H9 (cell line): ENCODE data around the gene KRTAP1-5. TPM values are rescaled to one million over a fixed set of nuclear protein-coding genes. Genes with fewer than 3 reads are reported as not detected.

Source experiments
- DNase-seq: peaks from one replicate; pipeline ENCODE4 v3.0.0-alpha.2; 2017
- H2AFZ ChIP-seq: one replicate; pipeline ENCODE4 v1.6.1; 2013; ENCODE audit warnings: mild to moderate bottlenecking, low read length, control low read depth, moderate library complexity
- H2AK5ac ChIP-seq: 2 replicates; pipeline ENCODE4 v1.6.1; 2013; ENCODE audit warnings: low read length, control low read depth, mixed read lengths; ENCODE audit not compliant: insufficient read length
- H2BK120ac ChIP-seq: one replicate; pipeline ENCODE4 v1.6.1; 2013; ENCODE audit warnings: low read depth, mild to moderate bottlenecking, low read length, control low read depth, inconsistent platforms; ENCODE audit not compliant: poor library complexity, severe bottlenecking
- H2BK12ac ChIP-seq: 2 replicates; pipeline ENCODE4 v1.6.1; 2013; ENCODE audit warnings: low read length, control low read depth, mixed read lengths, low read depth; ENCODE audit not compliant: insufficient read length
- H2BK15ac ChIP-seq: 2 replicates; pipeline ENCODE4 v1.6.1; 2013; ENCODE audit warnings: low read depth, low read length, control low read depth
- H2BK20ac ChIP-seq: one replicate; pipeline ENCODE4 v1.6.1; 2013; ENCODE audit warnings: low read depth, mild to moderate bottlenecking, low read length, control low read depth, inconsistent platforms; ENCODE audit not compliant: poor library complexity, severe bottlenecking
- H2BK5ac ChIP-seq: 2 replicates; pipeline ENCODE4 v1.6.1; 2013; ENCODE audit warnings: low read length, control low read depth, mixed read lengths; ENCODE audit not compliant: insufficient read length
- H3K14ac ChIP-seq: 2 replicates; pipeline ENCODE4 v1.6.1; 2013; ENCODE audit warnings: low read length, control low read depth; ENCODE audit not compliant: insufficient read depth
- H3K18ac ChIP-seq: 2 replicates; pipeline ENCODE4 v1.6.1; 2013; ENCODE audit warnings: low read depth, mild to moderate bottlenecking, mixed read lengths, low read length, control low read depth; ENCODE audit not compliant: insufficient read length
- H3K23ac ChIP-seq: 2 replicates; pipeline ENCODE4 v1.6.1; 2013; ENCODE audit warnings: low read length, control low read depth, mixed read lengths, low read depth; ENCODE audit not compliant: insufficient read length
- H3K23me2 ChIP-seq: 2 replicates; pipeline ENCODE4 v1.6.1; 2013; ENCODE audit warnings: low read depth, mild to moderate bottlenecking, mixed read lengths, low read length, control low read depth; ENCODE audit not compliant: insufficient read length, poor library complexity, severe bottlenecking
- H3K27ac ChIP-seq: 2 replicates; pipeline ENCODE4 v1.5.1; 2013; ENCODE audit warnings: low read length, control low read depth, mixed read lengths, low read depth; ENCODE audit not compliant: insufficient read length
- H3K27me3 ChIP-seq: 2 replicates; pipeline ENCODE4 v1.6.1; 2013; ENCODE audit warnings: low read length, control low read depth, inconsistent platforms; ENCODE audit not compliant: insufficient read depth
- H3K4ac ChIP-seq: 2 replicates; pipeline ENCODE4 v1.6.1; 2013; ENCODE audit warnings: low read depth, mild to moderate bottlenecking, control low read depth, inconsistent platforms, low read length, moderate library complexity
- H3K4me1 ChIP-seq: 2 replicates; pipeline ENCODE4 v1.6.1; 2013; ENCODE audit warnings: low read length, control low read depth, inconsistent platforms; ENCODE audit not compliant: insufficient read depth
- H3K4me2 ChIP-seq: 2 replicates; pipeline ENCODE4 v1.6.1; 2013; ENCODE audit warnings: low read length, control low read depth, mixed read lengths; ENCODE audit not compliant: insufficient read length, insufficient read depth
- H3K56ac ChIP-seq: 2 replicates; pipeline ENCODE4 v1.6.1; 2013; ENCODE audit warnings: low read depth, mild to moderate bottlenecking, mixed read lengths, low read length, control low read depth; ENCODE audit not compliant: insufficient read length
- H3K79me1 ChIP-seq: 2 replicates; pipeline ENCODE4 v1.6.1; 2013; ENCODE audit warnings: low read depth, mild to moderate bottlenecking, moderate library complexity, low read length, control low read depth, inconsistent platforms; ENCODE audit not compliant: insufficient read depth, poor library complexity, severe bottlenecking
- H3K79me2 ChIP-seq: 2 replicates; pipeline ENCODE4 v1.6.1; 2013; ENCODE audit warnings: low read length, control low read depth, inconsistent platforms; ENCODE audit not compliant: insufficient read depth
- H3K9ac ChIP-seq: 2 replicates; pipeline ENCODE4 v1.6.1; 2013; ENCODE audit warnings: low read length, control low read depth, mixed read lengths; ENCODE audit not compliant: insufficient read length; ENCODE audit errors: extremely low read depth
- H3K9me3 ChIP-seq: one replicate; pipeline ENCODE4 v1.6.1; 2013; ENCODE audit warnings: low read depth, low read length, inconsistent platforms; ENCODE audit not compliant: control insufficient read depth
- H3T11ph ChIP-seq: one replicate; pipeline ENCODE4 v1.6.1; 2013; ENCODE audit warnings: mild to moderate bottlenecking, low read length, control low read depth, inconsistent platforms
- H4K20me1 ChIP-seq: one replicate; pipeline ENCODE4 v1.6.1; 2013; ENCODE audit not compliant: control insufficient read depth, insufficient read length, insufficient read depth
- H4K5ac ChIP-seq: 2 replicates; pipeline ENCODE4 v1.6.1; 2013; ENCODE audit warnings: low read depth, mild to moderate bottlenecking, mixed read lengths, low read length, control low read depth; ENCODE audit not compliant: insufficient read length
- H4K8ac ChIP-seq: replicated peaks from 2 replicates; pipeline ENCODE4 v1.6.1; 2013; ENCODE audit warnings: low read length, control low read depth, mixed read lengths, low read depth; ENCODE audit not compliant: insufficient read length
- H4K91ac ChIP-seq: 2 replicates; pipeline ENCODE4 v1.6.1; 2013; ENCODE audit warnings: low read depth, mild to moderate bottlenecking, moderate library complexity, mixed read lengths, low read length, control low read depth; ENCODE audit not compliant: insufficient read length
- H3K27ac Mint-ChIP-seq, 3 experiments: 2 replicates in 2 of 3; 3 replicates in 1 of 3; pipeline ENCODE4 v1.8.0; 2020 to 2021; ENCODE audit warnings: mixed read lengths in 3 of 3, mild to moderate bottlenecking in 1 of 3, moderate library complexity in 1 of 3
- H3K27me3 Mint-ChIP-seq: 2 replicates; pipeline ENCODE4 v1.8.0; 2021; ENCODE audit warnings: low read depth, mild to moderate bottlenecking, moderate library complexity, mixed read lengths
- H3K36me3 Mint-ChIP-seq, 3 experiments: 2 replicates in 2 of 3; 3 replicates in 1 of 3; pipeline ENCODE4 v1.8.0; 2020 to 2021; ENCODE audit warnings: low read depth in 3 of 3, mixed read lengths in 3 of 3; ENCODE audit not compliant: insufficient read depth in 1 of 3
- H3K4me1 Mint-ChIP-seq, 2 experiments: 2 replicates each; pipeline ENCODE4 v1.8.0; 2020; ENCODE audit warnings: mixed read lengths in 2 of 2
- H3K4me3 Mint-ChIP-seq, 2 experiments: 2 replicates in 1 of 2; 3 replicates in 1 of 2; pipeline ENCODE4 v1.8.0; 2020 to 2021; ENCODE audit warnings: mild to moderate bottlenecking in 2 of 2, mixed read lengths in 2 of 2, moderate library complexity in 1 of 2
- H3K9me3 Mint-ChIP-seq, 2 experiments: 2 replicates in 1 of 2; 3 replicates in 1 of 2; pipeline ENCODE4 v1.8.0; 2020; ENCODE audit warnings: mild to moderate bottlenecking in 2 of 2, mixed read lengths in 2 of 2, moderate library complexity in 1 of 2
- WGBS: extraction: QIAGEN DNeasy Blood & Tissue Kit; methylation state at CpG from one replicate; pipeline ENCODE4 v1.1.7; 2013; ENCODE audit warnings: missing lambda C conversion rate, low lambda C conversion rate, mixed read lengths; ENCODE audit not compliant: insufficient read length; ENCODE audit errors: extremely low coverage; 5-methylcytosine and 5-hydroxymethylcytosine counted together
- total RNA-seq: library from RNA; stranded (reverse); gene quantifications from 2 replicates; pipeline ENCODE4 v1.2.1, GENCODE V29; 2021
- TF ChIP-seq, protein P1 (sequence below): fragments of 200-600 bp; sonication (generic); conservative IDR thresholded peaks from 3 replicates; pipeline ENCODE4 v1.8.0; 2021; ENCODE audit warnings: antibody characterized with exemption, mild to moderate bottlenecking

KRTAP1-5 gene
- total RNA-seq, 1 experiment from 2014 or later = not detected

- no peaks in the 10 kb centered on the region for H3K27me3 ChIP-seq
- DNase-seq = no peak
- H2BK120ac ChIP-seq = no peak overlapping the region
- no peak overlapping the region for H3K4me2 ChIP-seq
- H3K79me1 ChIP-seq = no peaks in the 10 kb centered on the region
- no peak overlapping the region for H4K8ac ChIP-seq
- H3K23me2 ChIP-seq = no peaks in the 10 kb centered on the region
- no peak overlapping the region for H4K5ac ChIP-seq
- no peak overlapping the region for H3K4ac ChIP-seq
- H2BK20ac ChIP-seq = no peak overlapping the region
- no peak overlapping the region for H3K56ac ChIP-seq
- no peak overlapping the region for H2BK12ac ChIP-seq
- no peak overlapping the region for H3K27ac Mint-ChIP-seq
- no peaks in the 10 kb centered on the region for H3K27me3 Mint-ChIP-seq
- no peak overlapping the region for H3K27ac ChIP-seq
- no peak overlapping the region for H2BK15ac ChIP-seq
- no peak overlapping the region for H2AK5ac ChIP-seq
- H3K9me3 Mint-ChIP-seq = no peaks in the 10 kb centered on the region
- H4K91ac ChIP-seq = no peak overlapping the region
- H3K79me2 ChIP-seq = no peaks in the 10 kb centered on the region
- H3K4me1 ChIP-seq = no peaks in the 10 kb centered on the region
- no peak overlapping the region for H3K18ac ChIP-seq
- WGBS = no CpG with 5 or more reads among the region's 7 CpGs
- no peak overlapping the region for H3T11ph ChIP-seq
- no peaks in the 10 kb centered on the region for H4K20me1 ChIP-seq
- no peak overlapping the region for H3K9ac ChIP-seq
- TF ChIP-seq, protein P1, sequence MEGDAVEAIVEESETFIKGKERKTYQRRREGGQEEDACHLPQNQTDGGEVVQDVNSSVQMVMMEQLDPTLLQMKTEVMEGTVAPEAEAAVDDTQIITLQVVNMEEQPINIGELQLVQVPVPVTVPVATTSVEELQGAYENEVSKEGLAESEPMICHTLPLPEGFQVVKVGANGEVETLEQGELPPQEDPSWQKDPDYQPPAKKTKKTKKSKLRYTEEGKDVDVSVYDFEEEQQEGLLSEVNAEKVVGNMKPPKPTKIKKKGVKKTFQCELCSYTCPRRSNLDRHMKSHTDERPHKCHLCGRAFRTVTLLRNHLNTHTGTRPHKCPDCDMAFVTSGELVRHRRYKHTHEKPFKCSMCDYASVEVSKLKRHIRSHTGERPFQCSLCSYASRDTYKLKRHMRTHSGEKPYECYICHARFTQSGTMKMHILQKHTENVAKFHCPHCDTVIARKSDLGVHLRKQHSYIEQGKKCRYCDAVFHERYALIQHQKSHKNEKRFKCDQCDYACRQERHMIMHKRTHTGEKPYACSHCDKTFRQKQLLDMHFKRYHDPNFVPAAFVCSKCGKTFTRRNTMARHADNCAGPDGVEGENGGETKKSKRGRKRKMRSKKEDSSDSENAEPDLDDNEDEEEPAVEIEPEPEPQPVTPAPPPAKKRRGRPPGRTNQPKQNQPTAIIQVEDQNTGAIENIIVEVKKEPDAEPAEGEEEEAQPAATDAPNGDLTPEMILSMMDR = no peak
- no peak overlapping the region for H3K4me3 Mint-ChIP-seq
- no peak overlapping the region for H3K14ac ChIP-seq
- no peak overlapping the region for H2AFZ ChIP-seq
- H3K9me3 ChIP-seq = no peaks in the 10 kb centered on the region
- no peaks in the 10 kb centered on the region for H3K36me3 Mint-ChIP-seq
- H2BK5ac ChIP-seq = no peak overlapping the region
- peaks cover 0 to 2% of the 10 kb centered on the region in 2 experiments; a peak in 1 of 4 replicates for H3K4me1 Mint-ChIP-seq
- H3K23ac ChIP-seq = no peak overlapping the region
These were observed 11.6 kb downstream of the KRTAP1-5 start for GRCh38 chr17:41015454-41015853.
